GM21526 (cell line): ENCODE measurements around the gene TDRD3.

Source experiments
- ATAC-seq: cut with Tn5 transposase; IDR thresholded peaks from one replicate; pipeline ENCODE4 v1.9.1; 2021; ENCODE audit warnings: moderate library complexity; ENCODE audit not compliant: unreplicated experiment, low FRiP score

The TDRD3 gene

GRCh38 chr13:60571571-60571970 lies 174.6 kb downstream of the TDRD3 start:
- no peak for ATAC-seq

GRCh38 chr13:60572003-60572798 lies 175.2 kb downstream of the TDRD3 start:
- no peak for ATAC-seq

- ATAC-seq = no peak
These were observed 175.8 kb downstream of the TDRD3 start for GRCh38 chr13:60572855-60573254.

GRCh38 chr13:60574735-60575134 lies 177.7 kb downstream of the TDRD3 start:
- ATAC-seq = no peak

- no peak for ATAC-seq
These were observed 178.1 kb downstream of the TDRD3 start for GRCh38 chr13:60575142-60575541.

- ATAC-seq = no peak
These were observed 180.7 kb downstream of the TDRD3 start for GRCh38 chr13:60577761-60578160.

GRCh38 chr13:60583196-60583888 lies 186.3 kb downstream of the TDRD3 start:
- no peak for ATAC-seq

GRCh38 chr13:60583911-60584753 lies 187.1 kb downstream of the TDRD3 start:
- no peak for ATAC-seq

GRCh38 chr13:60584976-60585375 lies 188.0 kb downstream of the TDRD3 start:
- no peak for ATAC-seq

GRCh38 chr13:60590800-60591747 lies 194.1 kb downstream of the TDRD3 start:
- no peak for ATAC-seq

GRCh38 chr13:60603049-60603448 lies 206.0 kb downstream of the TDRD3 start:
- ATAC-seq = no peak

- ATAC-seq = no peak
These were observed 207.0 kb downstream of the TDRD3 start for GRCh38 chr13:60604058-60604457.

- ATAC-seq = no peak
These were observed 211.9 kb downstream of the TDRD3 start for GRCh38 chr13:60608954-60609353.

- ATAC-seq = no peak
These were observed 214.5 kb downstream of the TDRD3 start for GRCh38 chr13:60611523-60611922.

- no peak for ATAC-seq
These were observed 215.6 kb downstream of the TDRD3 start for GRCh38 chr13:60612593-60612992.

- ATAC-seq = no peak
These were observed 216.1 kb downstream of the TDRD3 start for GRCh38 chr13:60613080-60613479.

- ATAC-seq = no peak
These were observed 221.1 kb downstream of the TDRD3 start for GRCh38 chr13:60617991-60618733.

- ATAC-seq = no peak
These were observed 222.4 kb downstream of the TDRD3 start for GRCh38 chr13:60619461-60619860.
